C4-2B (cell line): Measurements from ENCODE around the gene ASMTL.
"Not testable (repeated sequence)": the region's sequence is repeated elsewhere in the genome, so short reads cannot be mapped to it uniquely, and the experiment has no call there.

Source experiments
- H3K27ac ChIP-seq: fragments of 450-650 bp; 2 replicates; pipeline ENCODE4 v1.5.1; 2017
- CTCF ChIP-seq: fragments of 450-650 bp; conservative IDR thresholded peaks from 2 replicates; pipeline ENCODE4 v1.5.1; 2017; ENCODE audit warnings: mild to moderate bottlenecking
- ZFX ChIP-seq: fragments of 450-650 bp; IDR thresholded peaks from 2 replicates; pipeline ENCODE4 v1.6.1; 2017

ASMTL gene

DNA sequence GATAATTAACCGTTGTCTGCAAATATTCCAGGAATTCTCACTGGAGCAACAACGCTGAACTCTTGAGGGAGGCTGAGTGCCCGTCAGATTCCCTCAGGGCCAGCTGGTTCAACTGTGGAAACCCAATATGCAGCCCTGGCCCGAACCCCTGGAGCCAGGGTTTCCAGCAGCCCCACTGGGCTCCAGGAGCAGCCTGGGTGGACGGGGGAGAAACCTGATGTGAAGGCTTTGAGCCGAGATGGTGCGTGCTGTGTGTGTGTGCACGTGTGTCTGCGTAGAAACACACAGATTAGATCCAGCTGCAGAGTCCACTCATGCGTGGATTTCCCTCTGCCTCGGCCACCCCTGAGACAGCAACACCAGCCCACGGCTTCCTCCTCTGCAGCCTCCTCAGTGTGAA lies 41.4 kb downstream of the ASMTL start:
- no peak overlapping the region for H3K27ac ChIP-seq
- TF ChIP-seq ZFX (no peak), CTCF (no peak)

DNA sequence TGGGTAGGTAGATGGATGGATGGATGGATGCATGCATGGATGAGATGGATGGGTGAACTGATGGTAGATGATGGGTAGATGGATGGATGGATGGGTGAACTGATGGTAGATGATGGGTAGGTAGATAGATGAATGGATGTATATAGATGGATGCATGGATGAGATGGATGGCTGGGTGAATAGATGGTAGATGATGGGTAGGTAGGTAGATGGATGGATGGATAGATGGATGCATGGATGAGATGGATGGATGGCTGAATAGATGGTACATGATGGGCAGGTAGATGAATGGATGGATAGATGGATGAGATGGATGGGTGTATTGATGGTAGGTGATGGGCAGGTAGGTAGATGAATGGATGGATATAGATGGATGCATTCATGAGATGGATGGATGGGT lies 45.7 kb downstream of the ASMTL start:
- no peak overlapping the region for H3K27ac ChIP-seq
- no peak for TF ChIP-seq ZFX
- no peak for TF ChIP-seq CTCF

GRCh38 chrX:1405769-1406168 lies 46.9 kb downstream of the ASMTL start:
- not testable (repeated sequence) for H3K27ac ChIP-seq

DNA sequence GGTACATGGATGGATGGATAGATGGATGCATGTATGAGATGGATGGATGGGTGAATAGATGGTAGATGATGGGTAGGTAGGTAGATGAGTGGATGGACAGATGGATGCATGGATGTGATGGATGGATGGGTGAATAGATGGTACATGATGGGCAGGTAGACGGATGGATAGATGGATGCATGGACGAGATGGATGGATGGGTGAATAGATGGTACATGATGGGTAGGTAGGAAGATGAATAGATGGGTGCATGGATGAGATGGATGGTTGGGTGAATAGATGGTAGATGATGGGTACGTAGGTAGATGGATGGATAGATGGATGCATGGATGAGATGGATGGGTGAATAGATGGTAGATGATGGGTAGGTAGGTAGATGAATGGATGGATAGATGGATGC lies 48.8 kb downstream of the ASMTL start:
- H3K27ac ChIP-seq, result not testable (repeated sequence)

GRCh38 chrX:1403228-1403627 lies 49.5 kb downstream of the ASMTL start:
- no peak overlapping the region for H3K27ac ChIP-seq
- TF ChIP-seq CTCF, result no peak
- no peak for TF ChIP-seq ZFX

GRCh38 chrX:1401611-1402430 lies 50.9 kb downstream of the ASMTL start:
- no peak overlapping the region for H3K27ac ChIP-seq
- TF ChIP-seq CTCF (no peak), ZFX (no peak)

DNA sequence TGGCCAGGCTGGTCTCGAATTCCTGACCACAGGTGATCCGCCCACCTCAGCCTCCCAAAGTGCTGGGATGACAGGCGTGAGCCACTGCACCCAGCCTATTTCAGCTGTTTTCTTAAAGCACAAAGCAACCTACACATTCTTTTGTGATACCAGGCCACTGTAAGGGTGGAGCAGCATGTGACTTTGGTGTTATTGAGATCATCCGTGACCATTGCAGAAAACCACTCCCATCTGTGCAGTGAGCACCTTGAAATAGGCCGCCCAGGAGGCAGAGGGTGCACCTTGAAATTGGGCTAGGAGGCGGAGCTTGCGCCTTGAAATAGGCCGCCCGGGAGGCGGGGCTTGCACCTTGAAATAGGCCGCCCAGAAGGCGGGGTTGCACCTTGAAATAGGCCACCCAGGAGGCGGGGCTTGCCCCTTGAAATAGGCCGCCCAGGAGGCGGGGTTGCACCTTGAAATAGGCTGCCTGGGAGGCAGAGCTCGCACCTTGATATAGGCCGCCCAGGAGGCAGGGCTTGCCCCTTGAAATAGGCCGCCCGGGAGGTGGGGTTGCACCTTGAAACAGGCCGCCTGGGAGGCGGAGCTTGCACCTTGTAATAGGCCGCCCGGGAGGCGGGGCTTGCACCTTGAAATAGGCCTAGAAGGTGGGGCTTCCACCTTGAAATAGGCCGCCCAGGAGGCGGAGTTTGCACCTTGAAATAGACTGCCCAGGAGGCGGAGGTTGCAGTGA lies 51.8 kb downstream of the ASMTL start:
- no peak overlapping the region for H3K27ac ChIP-seq
- no peak for TF ChIP-seq ZFX
- no peak for TF ChIP-seq CTCF

GRCh38 chrX:1400049-1400448 lies 52.7 kb downstream of the ASMTL start:
- TF ChIP-seq CTCF (no peak), ZFX (no peak)
- H3K27ac ChIP-seq, result no peak overlapping the region
